ENCODE measurements around the gene MTA2. TPM values are rescaled to one million over a fixed set of nuclear protein-coding genes. Genes with fewer than 3 reads are reported as not detected.
A peak's percentile ranks its signal among the peaks of the same experiment; 100 is the strongest.

The MTA2 gene
- total RNA-seq, 2 donors from 2014 or later: 26.2 to 29.3 TPM

- 20 to 38% methylated on average over 3 to 14 of the region's 15 CpGs for WGBS, 2 donors
These were observed 11.7 kb upstream of the MTA2 start for GRCh38 chr11:62613291-62613778.

DNA sequence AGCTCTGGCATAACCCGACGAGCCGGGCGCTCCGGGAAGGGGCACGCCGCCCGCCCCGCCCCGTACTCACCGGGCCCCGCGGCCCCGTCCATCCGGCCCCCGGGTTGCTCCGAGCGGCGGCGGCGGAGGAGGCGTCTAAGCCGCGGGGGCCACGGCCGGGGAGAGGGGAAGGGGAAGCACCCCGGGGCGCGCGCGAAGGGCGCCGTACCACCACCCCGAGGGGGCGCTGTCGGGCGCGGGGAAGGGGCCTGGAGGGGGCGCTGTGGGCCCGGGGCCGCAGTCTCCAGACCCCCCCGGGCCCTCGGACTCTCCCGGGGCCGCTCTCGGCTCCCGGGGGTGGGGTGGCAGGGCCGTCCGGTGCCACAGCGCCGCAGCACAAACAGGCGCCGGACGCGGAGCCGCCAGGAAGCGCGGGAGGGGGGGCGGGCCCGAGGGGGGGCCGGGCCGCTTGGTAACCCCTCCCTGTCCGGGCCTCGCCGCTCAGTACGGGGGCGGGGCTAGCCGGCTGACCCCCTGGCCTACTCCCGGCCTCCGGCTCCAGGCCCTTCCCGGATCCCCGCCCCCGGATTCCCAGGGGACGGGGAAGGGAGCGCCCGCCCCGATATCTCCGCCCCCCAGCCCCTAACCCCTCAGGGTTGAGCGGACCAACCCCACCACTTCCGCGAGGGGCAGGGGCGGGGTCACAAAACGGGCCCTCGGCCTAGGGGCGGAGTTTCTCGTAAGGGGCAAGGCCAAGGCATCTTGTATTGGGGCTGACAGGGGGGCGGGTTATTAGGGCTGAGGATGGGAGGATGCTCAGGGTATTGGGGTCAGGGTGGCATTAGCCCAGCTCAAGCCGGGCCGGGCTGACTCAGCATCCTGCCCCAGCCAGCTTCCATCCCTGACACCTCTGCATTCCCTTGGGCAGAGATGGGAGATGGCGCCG, 11.0 kb upstream of the MTA2 start, which contains the start of the genes EML3 and ROM1:
Gene EML3 (minus strand): TSS at position 410 of the 925 bp plus-strand sequence. CDS start 318 bp downstream, at position 92.
Gene ROM1 (plus strand): TSS at position 892 of the 925 bp plus-strand sequence. CDS start 25 bp downstream, at position 917.
- Histone ChIP-seq H3K9me3 (no peaks in the 10 kb centered on the region), H3K36me3 (replicated peaks in 1 of 2; ENCODE audit: insufficient read depth in 1 of 2, low read depth in 2 of 2) (peaks cover 0 to 3% of the 10 kb centered on the region in 2 donors), H3K27me3 (no peaks in the 10 kb centered on the region), H3K4me3 (peak within 1 kb of the TSS; percentile 54 to 64), H3K4me1 (peaks cover 22% of the 10 kb centered on the region), H3K27ac (peak within 1 kb of the TSS; percentile 82 to 96 (median 88))
- 4 to 10% methylated on average over 2 to 57 of the region's 91 CpGs for WGBS, 2 donors
- intact Hi-C loops (cut with DNase I): no loop called here
- peak; percentile 83 to 89 (median 85) for DNase-seq
- peak; percentile 79 for ATAC-seq
- TF ChIP-seq CTCF (IDR thresholded peaks at IDR 0.05) (peak; percentile 67 to 97 (median 95)), POLR2A (IDR thresholded peaks at IDR 0.05) (peak in 2 of 3 donors; percentile 8 to 28)

More at GRCh38 chr11:62613291-62613778, 11.7 kb upstream of the MTA2 start:
- Histone ChIP-seq H3K36me3 (replicated peaks in 1 of 2; ENCODE audit: insufficient read depth in 1 of 2, low read depth in 2 of 2) (peaks cover 0 to 3% of the 10 kb centered on the region in 2 donors), H3K4me3 (no peak overlapping the region), H3K4me1 (peaks cover 22% of the 10 kb centered on the region), H3K27me3 (no peaks in the 10 kb centered on the region), H3K27ac (peak overlapping the region; percentile 82 to 96 (median 88)), H3K9me3 (no peaks in the 10 kb centered on the region)
- DNase-seq (peak in 1 of 4 donors; percentile 60), ATAC-seq (no peak)
- no peak for TF ChIP-seq CTCF (IDR thresholded peaks at IDR 0.05)
- no peak for TF ChIP-seq POLR2A (IDR thresholded peaks at IDR 0.05)
- intact Hi-C loops (cut with DNase I): no loop called here

- Histone ChIP-seq H3K27me3 (no peaks in the 10 kb centered on the region), H3K27ac (peak overlapping the region; percentile 82 to 96 (median 88)), H3K9me3 (no peaks in the 10 kb centered on the region), H3K4me3 (peak overlapping the region; percentile 54 to 64), H3K4me1 (peaks cover 22% of the 10 kb centered on the region), H3K36me3 (replicated peaks in 1 of 2; ENCODE audit: insufficient read depth in 1 of 2, low read depth in 2 of 2) (no peaks in the 10 kb centered on the region)
- intact Hi-C loops (cut with DNase I): no loop called here
- ATAC-seq (no peak), DNase-seq (peak; percentile 37 to 65 (median 51))
- 2% methylated on average over 23 to 33 of the region's 34 CpGs for WGBS, 2 donors
- no peak for TF ChIP-seq CTCF (IDR thresholded peaks at IDR 0.05)
- no peak for TF ChIP-seq POLR2A (IDR thresholded peaks at IDR 0.05)
These were observed 10.2 kb upstream of the MTA2 start for GRCh38 chr11:62611705-62612365.

- ATAC-seq (no peak), DNase-seq (no peak)
- intact Hi-C loops (cut with DNase I): no loop called here
- peaks cover 22% of the 10 kb centered on the region for H3K4me1 ChIP-seq
- no peaks in the 10 kb centered on the region for H3K9me3 ChIP-seq
- no peaks in the 10 kb centered on the region for H3K36me3 ChIP-seq (replicated peaks in 1 of 2; ENCODE audit: insufficient read depth in 1 of 2, low read depth in 2 of 2)
- WGBS, 2 donors: 74 to 79% methylated on average over 8 to 28 of the region's 28 CpGs
- H3K27ac ChIP-seq: peak overlapping the region in 3 of 4 donors; percentile 82 to 94 (median 83)
- no peak for TF ChIP-seq POLR2A (IDR thresholded peaks at IDR 0.05)
- TF ChIP-seq CTCF (IDR thresholded peaks at IDR 0.05): no peak
- H3K27me3 ChIP-seq: no peaks in the 10 kb centered on the region
- peak overlapping the region in 1 of 2 donors; percentile 54 for H3K4me3 ChIP-seq
These were observed 9.4 kb upstream of the MTA2 start for GRCh38 chr11:62610814-62611704.

Data from body of pancreas (tissue), 4 donors.